Stimulated activated CD4-positive, alpha-beta T cell treated with anti-CD3 and anti-CD28 coated beads, Interleukin-2, amount 100 ng/mL, for 4 hours (primary cell): ENCODE measurements around the gene PROB1.
"Not testable (repeated sequence)": the region's sequence is repeated elsewhere in the genome, so short reads cannot be mapped to it uniquely, and the experiment has no call there.

ENCODE experiments used
- DNase-seq: peaks from one replicate; pipeline ENCODE4 v3.0.0-alpha.2; 2020; ENCODE audit warnings: low read depth

The PROB1 gene

DNA sequence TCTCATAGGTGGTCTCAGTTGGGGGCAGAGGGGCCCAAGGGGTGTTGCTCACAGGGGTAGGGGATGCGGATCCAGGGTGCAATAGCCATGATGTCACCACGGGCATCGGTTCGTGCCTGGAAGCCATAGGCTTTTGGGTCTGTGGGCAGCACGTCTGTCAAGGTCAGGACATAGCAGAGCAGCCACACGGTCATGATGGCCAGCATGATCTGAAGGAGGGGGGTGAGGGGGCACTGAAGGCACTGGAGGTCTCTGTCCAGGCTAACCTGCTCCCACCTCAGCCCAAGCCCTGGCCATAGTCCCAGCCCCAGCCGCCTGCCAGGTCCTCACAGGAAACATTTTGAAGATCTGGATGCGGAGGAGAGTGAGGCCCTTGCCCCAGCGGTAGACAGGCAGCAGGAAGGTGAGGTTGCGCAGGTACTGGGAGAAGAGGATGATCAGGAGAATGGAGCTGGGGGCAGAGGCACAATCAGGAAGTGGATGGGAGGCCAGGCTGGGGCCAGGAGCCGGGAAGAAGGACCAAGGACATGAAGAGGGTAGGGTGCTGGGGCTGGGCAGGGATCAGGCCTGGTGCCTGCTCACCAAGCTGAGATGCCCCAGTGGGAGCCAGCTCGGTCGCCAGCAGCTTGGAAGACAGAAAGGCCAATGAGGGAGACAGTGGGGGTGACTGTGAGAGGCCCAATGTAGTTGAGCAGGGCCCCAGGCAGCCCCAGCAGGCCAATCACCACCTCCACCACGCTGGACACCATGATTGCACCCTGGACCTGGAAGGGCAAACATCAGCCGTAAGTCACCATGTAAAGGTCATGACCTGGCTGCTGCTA, 15.1 kb downstream of the PROB1 start:
- no peak for DNase-seq

DNA sequence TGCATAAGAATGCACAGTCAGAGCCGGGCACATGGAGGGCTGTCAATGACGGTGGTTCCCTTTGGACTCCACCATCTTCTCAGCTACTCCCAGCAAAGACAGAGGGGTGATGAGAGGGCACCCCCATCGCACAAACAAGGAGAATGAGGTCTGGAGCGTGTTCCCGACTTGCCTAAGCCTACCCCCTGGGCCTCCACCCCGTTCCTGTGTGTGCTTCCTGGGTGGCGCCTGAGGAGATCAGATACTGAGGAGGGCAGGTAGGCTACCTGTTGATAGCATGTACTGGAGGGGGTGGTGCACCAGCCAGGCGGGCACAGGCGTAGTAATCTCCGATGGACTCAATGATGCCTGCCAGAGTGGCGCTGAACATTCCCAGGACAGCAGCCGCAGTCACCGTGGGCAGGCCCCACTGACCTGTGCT, 16.0 kb downstream of the PROB1 start:
- DNase-seq = no peak

DNA sequence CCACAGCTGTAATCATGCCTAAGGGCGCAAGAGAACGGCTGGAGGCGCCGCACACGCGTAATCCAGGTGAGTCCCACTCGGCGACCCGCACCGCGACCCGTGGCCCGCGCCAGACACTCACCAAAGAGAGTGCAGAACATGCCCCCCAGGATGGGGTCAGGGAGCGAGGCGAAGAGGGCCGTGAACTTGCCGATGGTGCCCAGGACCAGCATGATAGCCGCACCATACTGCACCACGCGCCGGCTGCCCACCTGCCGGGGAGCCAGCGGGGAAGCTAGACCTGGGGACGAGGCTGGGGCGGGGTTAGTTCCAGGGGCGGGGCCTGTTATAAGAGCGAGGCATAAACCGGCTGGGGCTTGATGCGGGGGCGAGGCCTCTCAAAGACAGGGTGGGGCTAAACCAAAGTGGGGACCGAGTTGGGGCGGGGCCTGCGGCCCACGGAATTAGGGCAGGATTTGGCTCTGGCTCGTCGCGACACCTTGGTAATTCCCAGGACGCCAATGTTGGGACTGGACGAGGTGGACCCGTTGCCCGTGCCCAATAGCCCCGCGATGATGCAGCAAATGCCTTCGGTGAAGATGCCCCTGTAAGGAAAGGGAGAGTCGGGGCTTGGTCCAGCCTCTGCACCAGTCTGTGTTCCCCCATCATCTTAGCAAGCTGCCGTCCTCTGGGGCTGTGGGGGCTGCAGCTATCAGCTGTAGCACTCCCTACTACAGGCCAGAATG, 16.6 kb downstream of the PROB1 start:
- no peak for DNase-seq

DNA sequence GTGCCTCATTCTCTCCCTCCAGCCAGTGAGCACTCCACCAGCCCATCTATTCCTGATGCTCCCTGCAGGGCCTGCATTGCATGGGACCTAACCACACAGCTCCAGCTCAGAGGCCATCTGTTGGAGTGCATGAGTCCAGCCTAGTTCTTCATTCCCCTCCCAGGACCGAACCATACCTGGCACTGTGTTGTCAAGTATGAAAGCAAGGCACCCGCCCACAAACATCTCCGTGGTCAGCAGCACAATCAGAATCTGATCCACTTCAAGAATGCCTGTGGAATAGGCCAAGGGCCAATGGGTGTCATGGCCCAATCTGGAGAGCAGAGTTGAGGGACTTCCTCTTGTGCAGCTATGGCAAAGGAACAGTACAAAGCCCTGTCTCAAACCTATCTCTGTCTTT, 17.7 kb downstream of the PROB1 start:
- DNase-seq = no peak

DNA sequence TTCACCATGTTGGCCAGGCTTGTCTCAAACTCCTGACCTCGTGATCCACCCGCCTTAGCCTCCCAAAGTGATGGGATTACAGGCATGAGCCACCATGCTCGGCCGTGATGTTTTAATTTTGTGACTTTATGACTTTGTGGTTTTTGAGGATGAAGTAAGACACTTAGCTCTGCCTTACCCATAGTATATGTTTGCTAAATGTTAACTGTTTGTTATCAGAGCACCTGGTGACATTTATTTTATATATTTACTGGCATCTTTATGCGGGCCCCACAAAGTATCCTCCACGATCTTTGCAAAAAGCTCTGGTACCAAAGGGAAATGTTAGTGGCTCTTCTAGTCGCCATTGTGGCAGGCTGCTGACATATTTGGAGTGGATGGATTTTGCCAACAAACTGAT, 18.5 kb downstream of the PROB1 start:
- no peak for DNase-seq

DNA sequence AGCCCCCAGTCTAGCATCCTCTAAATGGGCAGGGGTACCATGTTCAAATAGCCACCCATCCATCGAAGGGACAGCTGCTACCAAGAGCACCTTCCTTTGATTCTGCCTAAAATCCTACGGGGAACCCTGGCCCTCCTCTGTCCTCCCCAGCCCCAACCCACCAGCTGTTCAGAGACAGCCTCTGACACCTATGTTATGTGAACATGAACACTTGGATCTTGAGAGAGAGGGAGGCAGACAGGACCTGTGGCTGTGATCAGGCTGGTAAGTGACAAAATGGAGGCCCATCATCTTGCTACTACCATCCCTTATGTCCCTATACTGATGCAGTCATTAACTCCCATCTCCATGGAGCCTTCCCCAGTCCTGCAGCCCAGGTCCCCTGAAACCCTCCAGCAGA, 20.0 kb downstream of the PROB1 start:
- DNase-seq = no peak

DNA sequence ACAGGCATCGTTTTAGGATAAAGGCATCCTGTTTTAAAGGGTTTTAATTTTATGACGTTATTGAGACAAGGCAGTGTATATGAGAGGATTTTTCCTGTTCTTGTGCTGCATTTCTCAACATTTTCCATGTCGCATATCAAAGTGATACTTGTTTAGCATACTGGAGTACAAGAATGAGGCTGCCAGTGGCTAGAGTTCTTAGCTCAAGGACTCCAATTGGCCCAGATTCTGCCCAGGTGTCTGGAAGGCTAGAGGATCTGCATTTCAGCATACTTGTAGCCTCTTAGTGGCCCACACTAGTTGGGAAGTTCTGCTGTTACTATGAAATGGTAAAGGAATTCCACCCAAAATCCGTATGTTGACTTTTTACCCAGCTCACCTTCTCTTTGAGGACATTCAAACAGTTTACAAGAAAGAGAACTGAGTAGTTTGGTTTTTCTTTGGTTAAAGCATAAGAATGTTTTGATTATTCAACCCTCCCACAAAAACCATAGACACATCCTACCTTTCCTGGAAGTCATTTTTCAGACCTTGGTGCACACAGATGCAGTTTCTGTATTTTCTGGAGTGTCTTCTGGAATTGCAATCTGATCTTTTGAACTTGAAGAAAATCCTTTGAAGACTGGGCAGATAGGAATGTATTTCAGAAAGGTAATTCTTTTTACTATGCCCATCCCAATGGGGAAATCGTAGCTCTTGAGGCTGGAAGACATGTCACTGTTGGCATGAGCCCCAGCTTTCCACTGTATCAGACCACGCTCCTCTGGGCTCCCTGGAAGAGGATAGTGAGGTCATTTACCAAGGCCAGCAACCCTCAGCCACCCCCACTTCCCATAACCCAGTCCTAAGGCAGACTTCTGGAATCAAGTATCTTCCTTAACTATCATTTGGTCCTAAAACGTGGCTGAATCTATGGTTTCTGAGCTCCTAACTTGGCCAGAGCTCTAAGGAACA, 23.1 kb downstream of the PROB1 start:
- no peak for DNase-seq

DNA sequence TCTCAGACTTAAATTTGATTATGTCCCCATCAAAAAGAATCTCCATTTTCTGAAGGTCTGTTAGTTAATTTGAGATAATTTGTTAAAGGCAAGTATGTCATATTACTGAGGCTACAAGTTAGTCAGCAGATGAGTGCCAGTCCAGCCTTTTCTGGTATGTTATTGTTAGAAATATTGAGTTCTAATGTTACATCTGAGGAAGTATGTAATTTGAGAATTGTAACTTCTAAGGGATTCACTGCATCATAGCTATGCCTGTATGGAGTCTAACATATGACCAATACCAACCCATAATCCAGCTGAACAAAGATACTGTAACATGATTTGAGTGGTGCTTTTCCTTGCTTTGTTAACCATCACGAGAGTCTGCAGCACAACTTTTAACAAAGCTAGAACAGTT, 25.7 kb downstream of the PROB1 start:
- DNase-seq = no peak

DNA sequence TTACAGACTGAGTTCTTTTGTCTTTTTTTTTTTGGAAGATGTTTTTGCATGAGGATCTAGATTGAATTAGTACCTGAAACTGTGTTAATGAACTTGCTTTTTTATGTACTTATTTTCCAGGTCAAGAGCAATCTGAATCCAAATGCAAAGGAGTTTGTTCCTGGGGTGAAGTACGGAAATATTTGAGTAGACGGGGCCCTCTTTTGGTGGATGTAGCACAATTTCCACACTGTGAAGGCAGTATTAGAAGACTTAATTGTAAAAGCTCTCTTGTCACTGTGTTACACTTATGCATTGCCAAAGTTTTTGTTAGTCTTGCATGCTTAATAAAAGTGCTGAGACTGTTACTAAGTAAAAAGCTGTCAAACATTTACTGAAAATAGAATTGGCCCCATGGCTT, 26.3 kb downstream of the PROB1 start:
- no peak for DNase-seq

DNA sequence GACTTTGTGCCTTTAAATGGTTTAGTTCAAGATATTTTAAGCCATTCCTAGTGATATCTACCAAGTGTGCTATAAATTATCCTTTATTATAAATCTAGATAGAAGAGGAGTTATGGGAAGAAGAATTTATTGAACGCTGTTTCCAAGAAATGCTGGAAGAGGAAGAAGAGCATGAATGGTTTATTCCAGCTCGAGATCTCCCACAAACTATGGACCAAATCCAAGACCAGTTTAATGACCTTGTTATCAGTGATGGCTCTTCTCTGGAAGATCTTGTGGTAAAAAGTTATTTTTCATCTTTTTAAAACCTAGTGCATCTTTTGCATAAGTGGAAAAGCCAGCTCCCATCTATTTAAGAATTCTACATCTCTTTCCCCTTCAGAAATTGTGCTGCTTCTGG, 30.4 kb downstream of the PROB1 start:
- DNase-seq = no peak

DNA sequence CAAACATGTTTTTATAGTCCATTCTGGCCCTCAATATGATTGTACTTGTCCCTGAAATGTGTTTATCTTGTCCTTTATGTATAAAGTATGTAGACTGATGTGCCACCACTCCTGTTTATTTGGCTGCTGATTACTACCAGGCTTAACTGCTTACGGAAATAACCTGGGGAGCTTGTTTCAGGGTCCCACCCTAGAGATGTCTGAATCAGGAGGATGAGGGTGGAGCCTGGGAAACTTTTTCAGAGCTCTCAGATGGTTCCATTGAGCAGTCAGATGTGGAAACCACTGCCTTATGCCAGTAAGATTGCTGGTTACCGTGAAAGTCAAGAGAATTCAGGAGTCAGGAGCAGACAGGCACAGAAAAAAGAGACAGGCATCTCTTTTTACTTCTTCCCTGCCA, 31.0 kb downstream of the PROB1 start:
- DNase-seq = no peak

DNA sequence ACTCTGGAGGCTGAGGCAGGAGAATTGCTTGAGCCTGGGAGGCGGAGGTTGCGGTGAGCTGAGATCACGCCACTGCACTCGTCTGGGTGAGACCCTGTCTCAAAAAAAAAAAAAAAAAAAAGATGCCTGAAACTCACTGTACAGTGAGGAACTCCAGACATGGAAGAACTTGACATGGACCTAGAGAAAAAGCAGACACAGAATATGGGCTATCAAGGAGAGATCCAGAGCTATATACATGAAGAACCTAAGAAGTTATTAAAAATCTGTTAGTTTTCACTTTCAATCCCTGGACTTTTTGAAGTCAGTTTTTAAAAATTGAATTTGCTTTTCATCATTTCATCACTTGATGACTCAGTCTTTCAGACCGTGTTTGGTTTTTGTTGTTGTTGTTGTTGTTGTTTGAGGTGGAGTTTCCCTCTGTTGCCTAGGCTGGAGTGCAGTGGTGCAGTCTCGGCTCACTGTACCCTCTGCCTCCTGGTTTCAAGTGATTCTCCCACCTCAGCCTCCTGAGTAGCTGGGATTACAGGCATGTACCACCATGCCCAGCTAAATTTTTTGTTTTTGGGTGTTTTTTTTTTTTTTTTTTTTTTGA, 33.0 kb downstream of the PROB1 start:
- no peak for DNase-seq

DNA sequence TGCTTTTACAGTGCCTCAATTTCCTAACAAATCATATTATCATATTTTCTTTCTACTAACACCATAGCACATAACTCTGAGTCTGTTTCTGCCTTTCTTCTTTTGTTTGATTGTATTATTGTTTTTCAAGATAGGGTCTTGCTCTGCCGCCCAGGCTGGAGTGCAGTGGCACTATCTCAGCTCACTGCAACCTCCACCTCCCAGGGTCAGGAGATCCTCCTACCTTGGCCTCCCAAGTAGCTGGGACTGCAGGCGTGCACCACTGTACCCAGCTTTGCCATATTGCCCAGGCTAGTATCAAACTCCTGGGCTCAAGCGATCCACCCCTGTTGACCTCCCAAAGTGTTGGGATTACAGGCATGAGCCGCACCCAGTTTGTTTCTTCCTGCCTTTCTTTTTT, 34.5 kb downstream of the PROB1 start:
- no peak for DNase-seq

DNA sequence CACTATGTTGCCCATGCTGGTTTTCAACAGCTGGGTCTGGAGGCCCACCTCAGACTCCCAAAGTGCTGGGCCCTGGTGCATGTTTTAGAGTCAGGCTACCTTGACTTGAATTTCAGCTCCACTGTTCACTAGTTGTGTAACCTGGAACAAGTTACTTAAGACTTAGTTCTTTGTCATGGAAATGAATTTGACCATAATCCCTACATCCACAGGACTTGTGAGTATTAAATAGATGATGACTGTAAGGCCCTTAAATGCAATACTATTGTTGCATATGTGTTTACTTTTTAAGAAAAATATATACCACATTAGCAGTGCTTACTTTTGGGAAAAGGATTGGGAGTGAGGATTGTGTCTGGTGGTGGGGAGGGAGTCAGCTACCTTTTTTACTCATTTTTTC, 36.8 kb downstream of the PROB1 start:
- no peak for DNase-seq

DNA sequence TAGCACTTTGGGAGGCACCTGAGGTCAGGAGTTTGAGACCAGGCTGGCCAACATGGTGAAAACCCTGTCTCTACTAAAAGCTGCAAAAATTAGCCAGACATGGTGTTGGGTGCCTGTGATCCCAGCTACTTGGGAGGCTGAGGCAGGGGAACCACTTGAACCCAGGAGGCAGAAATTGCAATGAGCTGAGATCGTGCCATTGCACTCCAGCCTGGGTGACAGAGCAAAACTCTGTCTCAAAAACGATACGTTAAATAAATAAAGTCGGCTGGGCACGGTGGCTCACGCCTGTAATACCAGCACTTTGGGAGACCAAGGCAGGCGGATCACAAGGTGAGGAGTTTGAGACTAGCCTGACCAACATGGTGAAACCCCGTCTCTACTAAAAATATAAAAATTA, 39.0 kb downstream of the PROB1 start:
- DNase-seq = not testable (repeated sequence)

DNA sequence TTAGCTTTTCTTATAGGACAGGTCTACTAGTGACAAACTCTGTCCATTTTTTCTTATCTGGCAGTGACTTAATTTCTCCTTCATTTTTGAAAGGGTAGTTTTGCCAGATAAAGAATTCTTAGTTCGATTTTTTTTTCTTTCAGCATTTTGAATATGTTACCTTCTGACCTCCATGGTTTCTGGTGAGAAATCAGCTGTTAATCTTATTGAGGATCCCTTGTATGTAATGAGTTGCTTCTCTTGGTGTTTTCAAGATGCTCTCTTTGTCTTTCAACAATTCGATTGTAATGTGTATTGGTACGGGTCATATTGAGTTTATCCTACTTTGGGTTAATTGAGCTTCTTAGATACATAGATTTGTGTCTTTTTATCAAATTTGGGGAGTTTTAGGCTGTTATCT, 40.7 kb downstream of the PROB1 start:
- DNase-seq = no peak

DNA sequence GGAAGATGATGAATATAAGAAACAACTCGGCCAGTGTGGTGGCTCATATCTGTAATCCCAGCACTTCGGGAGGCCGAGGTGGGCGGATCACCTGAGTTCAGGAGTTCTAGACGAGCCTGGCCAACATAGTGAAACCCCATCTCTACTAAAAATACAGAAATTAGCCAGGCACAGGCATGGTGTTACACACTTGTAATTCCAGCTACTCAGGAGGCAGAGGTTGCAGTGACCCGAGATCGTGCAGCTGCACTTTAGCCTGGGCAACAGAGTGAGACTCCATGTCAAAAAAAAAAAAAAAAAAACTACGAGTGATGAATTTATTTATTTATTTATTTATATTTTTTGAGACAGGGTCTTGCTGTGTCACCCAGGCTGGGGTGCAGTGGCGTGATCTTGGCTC, 47.0 kb downstream of the PROB1 start:
- not testable (repeated sequence) for DNase-seq

DNA sequence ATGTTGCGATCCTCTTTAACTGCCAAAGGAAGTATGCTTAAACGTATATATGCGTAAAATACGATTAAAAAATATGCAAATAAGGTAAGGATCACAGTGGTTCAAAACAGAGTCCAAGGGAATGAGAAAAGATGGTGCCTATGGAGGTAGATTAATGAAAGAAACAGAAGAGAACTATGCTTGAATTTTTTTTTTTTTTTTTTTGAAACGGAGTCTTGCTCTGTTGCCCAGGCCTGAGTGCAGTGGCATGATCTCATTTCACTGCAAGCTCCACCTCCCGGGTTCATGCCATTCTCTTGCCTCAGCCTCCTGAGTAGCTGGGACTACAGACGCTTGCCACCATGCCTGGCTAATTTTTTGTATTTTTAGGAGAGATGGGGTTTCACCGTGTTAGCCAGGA, 49.5 kb downstream of the PROB1 start:
- not testable (repeated sequence) for DNase-seq

DNA sequence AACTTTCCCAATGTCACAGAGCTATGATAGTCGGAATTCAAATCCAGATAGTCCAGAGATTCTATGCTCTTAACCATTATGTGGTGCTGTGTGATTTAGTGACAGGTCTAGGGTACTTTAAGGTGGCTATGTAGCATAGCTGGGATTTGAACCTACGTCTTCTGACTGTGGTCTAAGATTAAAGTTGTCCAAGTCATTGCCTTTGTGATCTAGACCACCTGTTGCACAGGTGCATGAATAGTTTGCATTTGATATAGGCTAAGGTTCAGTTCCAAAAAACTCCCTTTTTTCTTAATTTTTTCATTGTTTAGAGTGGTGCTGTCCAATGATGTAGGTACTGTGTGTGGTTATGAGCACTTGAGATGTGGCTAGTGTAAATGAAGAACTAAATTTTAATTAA, 50.7 kb downstream of the PROB1 start:
- DNase-seq = no peak

DNA sequence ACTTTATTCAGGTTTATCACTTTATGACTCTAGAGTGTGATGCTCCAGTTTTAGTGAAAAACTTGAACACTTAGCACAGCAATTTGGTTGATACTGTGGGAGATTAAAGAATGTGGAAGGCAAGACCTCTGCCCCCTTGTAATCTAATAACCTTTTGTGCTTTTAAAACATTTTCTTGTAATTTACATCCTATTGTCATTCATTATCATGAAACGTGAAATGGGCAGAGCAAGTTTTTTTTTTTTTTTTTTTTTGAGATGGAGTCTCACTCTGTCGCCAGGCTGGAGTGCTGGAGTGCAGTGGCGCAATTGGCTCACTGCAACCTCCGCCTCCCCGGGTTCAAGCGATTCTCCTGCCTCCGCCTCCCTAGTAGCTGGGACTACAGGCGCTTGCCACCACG, 51.4 kb downstream of the PROB1 start:
- DNase-seq = no peak

DNA sequence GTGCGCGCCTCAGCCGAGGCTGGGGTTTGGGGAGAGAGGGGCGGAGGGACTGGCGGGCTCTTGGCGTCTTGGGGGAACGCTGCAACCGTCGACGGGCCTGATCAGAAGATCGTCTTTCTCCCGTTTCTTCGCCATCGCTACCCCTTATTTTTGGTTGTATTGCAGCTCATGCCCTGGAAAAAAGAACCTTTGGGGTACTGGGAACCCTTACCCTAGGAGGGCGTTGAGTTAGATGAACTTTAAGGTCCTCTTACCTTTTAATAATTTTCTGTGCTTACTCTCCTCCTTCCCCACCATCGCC, 52.5 kb downstream of the PROB1 start:
- peak; percentile 74 for DNase-seq

DNA sequence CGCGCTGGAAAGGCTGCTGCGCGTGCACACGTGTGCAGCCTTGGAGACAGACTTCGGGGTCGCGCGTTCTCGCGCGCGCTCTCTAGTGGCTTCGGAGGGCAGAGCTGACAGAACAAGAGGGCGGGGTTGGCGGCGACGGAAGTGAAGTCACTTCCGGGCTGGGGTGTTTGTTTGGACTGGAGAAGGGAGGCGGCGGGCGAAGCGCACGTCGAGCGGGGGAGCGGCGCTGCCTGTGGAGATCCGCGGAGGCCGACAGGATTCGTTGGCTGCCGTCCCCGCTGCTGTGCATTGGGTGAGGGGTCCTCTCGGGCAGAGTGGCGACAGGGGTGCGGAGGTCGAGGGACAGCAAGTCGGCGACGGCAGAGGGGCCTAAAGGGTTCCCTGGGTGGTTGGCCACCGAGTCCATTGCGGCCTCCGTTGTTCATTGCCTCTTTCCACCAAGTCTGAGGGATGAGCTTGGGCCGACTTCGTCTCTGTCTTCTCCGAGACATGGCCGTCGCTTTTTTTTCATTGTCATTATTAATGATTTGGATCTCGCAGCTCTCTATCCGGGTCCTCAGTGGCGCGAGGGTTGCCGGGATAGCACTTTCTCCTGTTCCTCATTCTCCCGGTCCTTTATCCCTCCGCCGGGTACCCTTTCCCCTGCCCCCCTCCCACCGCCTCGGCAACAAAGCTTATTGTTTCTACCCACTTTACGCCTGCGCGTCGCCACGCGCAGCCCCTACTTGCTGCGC, 53.0 kb downstream of the PROB1 start, which contains the start of gene PAIP2:
Gene PAIP2, plus strand, starts transcription at position 166 of the 734 bp plus-strand sequence. CDS start 21,931 bp downstream, outside the sequence.
- peak; percentile 96 for DNase-seq
